RPMI8226 (cell line): Measurements from ENCODE around the gene EXD3.

Experiments
- DNase-seq: peaks from one replicate; pipeline ENCODE4 v3.0.0-alpha.2; 2015

The EXD3 gene

DNA sequence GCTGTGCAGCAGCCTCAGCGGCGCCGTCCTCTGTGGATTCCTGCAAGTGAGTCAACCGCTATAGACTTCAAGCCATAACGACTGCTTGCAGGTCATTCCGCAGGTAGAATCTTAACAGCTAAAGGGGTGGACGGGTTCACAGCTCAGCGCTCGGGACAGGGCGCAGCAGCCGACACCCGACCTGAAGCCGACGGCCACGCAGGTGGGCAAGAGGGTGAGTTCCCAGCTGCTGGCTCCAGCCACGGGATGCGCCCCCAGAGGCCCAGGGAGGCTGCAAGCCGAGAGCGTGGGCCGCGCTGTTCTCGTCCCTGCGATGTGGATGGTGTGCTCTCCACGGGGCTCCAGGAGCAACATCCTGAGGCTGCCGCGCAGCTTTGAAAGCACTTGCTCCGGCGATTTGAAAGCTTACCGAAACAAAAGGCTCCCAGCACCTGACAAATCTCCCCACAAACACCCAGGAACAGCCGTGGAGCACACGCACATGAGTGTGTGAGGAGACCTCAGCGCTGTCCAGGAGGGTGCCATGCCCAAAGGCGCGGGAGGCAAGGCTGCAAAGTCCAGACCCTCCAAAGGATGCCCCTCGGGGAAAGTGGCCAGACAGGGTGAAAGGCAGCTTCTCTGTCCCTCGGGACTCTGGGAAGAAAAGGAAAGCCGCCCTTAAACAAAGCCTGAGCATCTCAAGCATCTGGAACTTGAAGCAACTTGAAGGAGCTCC, 48.7 kb downstream of the EXD3 start:
- DNase-seq, result no peak

DNA sequence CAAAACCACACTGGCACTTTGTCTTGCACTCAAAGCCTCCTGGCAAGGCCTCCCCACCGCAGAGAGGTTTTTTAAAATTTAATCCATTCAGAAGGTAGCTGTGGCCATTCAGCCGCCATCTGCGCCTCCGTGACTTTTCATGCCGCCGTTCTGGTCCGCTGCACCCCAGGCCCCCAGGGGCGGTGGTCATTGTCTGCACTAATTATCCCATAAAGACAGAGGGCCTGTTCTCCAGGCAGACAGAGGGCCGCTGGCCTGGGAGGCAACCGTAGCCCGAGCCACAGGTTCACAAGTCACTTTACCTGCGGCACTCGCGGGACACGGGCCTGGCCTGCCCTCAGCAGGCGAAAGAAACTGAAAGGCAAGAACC, 49.4 kb downstream of the EXD3 start:
- DNase-seq, result no peak

DNA sequence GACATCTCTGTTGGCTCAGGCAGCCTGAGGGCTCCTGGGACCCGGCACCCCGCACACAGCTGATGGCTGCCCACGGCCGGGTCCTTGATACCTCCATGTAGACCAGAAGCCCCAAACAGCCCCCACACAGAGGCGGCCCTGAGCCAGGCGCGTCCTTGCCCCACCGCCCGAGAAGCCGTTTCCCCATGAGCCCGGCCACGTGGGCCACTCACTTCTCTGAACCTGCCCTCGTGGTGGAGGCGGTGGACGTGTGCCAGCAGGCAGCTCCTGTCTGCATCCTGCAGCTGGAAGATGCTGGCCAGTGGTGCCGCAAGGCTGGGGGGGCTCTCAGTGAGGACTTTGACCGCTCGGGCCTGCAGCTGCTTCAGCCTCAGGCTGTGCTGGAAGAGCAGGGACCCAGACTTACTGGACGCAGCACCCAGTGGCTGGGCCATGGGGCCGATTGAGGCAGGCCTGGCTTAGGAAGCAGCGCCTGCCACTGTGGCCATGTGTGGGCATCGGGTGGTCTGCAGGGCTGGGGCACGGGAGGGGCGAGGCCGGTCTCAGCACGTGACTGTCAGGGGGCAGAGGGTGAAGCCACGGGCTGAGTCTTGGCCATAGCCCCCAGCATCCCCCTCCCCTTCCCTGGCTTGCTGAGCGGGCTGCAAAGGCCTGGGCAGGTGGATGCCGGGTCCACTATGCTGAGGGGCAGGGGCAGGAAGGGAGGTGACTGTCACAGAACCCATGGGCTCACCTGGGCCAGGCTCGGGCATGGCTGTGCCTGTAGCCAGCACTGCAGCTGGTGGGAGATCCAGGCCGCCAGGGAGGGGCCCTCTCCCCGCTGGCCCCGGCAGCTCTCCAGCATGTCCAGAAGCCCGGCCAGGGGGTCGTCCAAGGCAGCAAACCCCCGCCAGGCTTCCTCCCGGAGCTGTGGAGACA, 50.0 kb downstream of the EXD3 start:
- peak; percentile 44 for DNase-seq

DNA sequence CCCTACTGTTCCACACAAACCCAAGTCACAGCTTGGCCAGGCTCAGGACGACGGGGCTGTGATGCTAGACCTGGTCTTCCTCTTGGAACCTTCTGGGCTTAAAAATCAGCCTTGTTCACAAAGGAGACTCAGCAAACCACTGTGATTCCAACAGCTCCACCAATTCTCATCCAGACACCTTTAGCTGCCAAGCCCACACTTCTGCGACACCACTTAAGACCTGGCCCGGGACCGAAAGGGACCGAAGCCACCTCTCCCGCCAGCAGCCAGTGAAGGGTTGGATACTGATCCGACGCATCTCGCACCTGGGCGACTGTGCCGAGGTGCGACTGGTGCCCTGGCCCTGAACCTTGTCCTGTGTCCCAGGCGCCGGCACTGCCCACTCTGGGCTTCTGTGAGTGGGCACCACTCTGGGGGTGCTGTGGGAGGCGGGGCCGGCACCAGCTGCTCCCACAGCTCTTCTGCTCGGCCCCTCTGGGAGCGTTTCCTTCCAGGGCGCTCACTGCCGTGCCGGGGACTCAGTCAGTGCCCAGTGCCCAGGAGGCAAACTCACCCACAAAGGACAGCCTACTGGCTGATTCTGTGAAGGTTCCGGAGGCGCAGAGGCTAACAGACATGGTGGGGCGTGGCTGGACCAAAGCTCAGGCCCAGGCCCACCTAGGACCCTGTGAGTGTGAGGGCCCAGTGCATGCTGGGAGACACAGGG, 50.9 kb downstream of the EXD3 start:
- DNase-seq, result no peak

DNA sequence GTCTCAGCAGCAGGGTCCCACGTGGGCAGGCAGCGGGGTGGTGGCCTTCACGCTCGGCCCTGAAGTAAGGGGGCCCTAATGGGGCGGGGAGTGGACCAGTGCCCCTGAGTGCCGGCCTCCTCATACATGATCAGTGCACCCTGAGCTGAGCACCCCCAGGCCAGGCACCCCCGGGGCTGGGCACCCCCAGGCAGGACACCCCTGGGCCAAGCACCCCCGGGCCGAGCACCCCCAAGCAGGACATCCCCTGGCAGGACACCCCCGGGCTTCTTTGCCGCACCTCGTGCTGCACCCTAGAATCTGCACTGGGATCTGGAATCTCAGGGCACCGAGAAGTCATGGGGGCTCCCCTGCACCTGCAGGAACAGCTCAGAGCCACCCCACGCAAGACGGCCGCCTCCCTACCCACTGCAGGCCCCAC, 51.4 kb downstream of the EXD3 start:
- DNase-seq, result no peak

DNA sequence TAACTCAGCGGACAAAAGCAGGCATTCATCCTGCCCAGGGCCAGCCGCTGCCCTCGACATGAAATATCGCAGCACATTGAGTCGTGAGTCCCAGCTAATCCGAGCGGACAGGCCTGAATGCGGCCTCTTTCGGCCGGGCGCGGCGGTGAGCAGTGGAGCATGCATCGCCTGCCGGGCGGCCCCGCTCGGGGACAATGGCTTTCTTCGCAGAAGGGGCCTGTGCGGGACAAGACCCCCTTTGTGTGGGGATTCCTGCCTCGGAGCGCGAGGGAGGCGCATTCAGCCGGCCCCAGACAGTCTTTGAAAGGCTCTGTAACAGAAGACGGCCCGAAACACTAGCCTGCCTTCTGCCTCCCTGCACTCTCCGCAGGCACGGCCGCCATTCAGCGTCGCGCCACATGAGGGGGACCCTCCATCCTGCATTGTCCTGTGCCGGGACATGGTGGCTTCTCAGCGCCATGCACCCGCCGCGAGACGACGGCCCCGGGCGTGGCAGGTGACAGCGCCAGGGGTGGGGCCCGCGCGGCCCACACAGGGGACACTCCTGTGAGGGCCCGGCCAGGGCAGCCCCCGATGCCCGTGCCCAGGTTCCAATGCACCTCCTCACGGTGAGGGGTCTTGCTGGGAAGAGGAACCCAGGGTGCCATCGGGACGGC, 52.0 kb downstream of the EXD3 start:
- DNase-seq, result no peak

DNA sequence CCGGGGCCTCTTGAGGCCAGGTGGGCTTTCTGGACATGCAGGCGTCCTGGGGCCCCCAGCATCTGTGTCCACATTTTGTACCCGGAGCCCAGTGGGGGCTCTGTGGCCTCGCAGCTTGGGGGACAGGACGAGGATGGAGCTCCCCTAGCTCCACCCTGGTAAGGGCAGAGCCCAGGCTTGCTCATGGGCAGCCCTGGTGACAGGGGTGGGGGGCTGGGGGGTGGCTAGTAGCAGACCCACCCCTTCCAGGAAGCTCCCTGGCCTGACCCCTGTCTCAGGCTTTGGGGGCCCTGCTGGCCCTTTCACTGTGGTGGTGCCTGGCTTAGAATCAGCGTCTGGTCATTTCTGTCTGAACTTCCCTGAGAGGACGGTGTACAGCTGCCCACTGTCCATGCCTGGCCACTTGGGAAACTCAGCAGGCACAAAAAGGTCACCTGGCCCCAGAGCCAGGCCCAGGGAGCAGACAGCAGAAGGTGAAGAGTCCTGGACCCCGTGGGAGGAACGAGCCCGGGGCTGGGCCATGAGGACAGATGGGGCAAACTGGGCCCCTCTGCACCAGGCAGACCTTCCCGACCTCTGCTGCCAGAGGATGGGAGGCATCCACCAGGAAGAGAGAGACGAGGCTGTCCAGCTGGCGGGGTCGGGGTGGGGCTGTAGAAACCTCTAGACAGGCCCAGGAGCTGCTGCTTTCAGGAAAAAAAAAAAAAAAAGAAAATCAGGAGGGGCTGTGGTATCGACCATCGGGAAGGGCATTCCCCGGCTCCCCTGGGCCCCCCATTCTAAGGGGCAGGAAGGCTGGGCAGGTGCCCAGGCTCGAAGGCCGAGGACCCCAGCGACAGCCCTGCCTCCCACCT, 52.8 kb downstream of the EXD3 start:
- no peak for DNase-seq

DNA sequence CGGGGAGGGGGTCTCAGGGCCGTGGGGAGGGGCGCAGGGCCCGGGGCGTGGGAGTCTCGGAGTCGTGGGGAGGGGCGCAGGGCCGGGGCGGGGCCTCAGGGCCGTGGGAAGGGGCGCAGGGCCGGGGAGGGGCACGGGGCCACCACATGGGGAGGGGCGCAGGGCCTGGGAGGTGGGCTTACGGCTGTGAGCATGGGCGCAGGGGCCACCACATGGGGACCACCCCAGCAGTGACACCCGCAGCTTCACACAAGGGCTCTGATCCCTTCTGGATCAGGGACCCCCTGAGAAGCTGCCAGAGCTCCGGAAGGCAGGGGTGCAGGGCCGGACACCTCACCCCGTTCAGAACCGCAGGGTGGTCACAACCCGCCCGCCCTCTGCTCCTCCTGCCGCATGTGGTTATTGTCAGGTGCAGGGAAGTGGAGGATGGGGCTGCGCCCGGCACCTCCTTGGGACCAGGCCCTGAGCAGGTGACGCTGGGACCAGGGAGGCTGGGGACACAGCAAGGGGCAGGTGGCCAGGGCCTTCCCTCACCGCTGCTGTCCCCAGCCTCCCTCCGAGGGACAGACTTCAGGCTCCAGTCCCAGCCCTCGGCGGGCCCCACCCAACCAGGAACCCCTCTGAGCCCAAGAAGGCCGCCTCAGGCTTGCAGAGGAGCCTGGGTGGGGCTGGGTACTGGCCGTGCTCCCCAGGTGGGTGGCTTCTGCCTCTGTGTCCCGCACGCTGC, 53.7 kb downstream of the EXD3 start:
- DNase-seq, result no peak

DNA sequence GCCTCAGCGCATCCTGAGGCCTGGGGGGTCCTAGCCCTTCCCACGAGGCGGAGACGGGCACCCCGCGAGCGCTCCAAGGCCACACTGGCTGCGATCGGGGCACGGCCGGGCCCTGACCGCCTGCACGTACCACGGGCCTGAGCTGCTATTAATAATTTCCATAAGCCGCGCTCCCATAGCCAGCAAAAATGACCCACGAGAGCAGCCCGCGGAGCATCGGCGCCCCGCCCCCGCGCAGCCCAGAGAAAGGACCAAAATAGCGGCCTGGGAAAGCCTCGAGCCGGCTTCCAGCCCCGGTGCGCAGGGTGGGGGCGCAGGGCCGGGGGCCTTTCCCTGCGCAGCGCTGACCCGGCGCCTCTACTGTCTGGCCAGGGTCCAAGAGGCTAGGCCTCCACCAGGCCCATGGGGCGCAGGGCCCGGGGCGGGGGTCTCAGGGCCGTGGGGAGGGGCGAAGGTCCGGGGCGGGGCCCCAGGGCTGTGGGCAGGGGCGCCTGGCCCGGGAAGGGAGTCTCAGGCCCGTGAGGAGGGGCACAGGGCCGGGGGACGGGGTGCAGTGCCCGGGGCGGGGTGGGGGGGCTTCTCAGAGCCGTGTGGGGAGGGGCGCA, 54.4 kb downstream of the EXD3 start:
- no peak for DNase-seq

DNA sequence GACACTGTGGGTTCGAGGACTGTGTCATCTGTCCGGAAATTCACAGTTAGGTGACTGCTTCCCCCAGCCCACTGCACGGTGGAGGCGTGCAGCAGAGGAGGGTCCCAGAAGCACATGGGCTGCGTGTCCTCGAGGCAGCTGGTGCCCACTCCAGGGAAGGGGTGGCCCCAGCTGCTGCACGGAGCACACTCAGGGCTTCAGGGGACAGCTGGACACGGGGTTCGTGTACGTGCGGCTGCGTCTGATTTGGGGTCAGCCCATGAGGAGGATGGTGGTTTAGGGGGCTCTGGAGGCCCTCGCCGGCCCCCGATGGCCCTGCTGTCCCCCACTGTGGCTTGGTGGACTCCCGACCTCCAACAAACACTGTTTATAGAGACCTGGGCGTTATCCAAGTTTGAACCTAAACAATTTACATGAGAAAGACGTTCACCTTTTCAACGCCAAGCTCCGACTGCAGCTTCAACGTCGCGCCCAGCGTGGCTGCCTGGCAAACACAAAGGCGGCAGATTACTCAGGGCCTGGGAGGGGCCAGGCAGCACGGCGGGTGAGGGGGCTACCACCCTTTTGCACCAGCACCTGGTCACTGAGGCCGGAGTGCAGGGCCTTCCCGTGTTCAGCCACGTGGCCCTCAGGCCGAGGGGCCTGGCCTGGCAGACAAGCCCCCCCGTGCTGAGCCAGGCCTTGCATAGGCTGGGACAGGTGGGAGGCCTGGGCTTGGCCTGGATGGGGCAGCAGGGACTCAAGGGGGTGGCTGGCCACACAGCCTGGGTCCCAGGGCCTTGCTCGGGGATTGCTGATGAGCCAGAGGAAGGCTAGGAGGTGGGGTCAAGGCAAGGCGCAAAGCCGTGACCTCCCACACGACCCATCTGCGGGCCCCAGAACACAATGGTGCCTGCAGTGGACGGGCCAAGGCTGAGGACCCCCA, 55.2 kb downstream of the EXD3 start:
- no peak for DNase-seq

DNA sequence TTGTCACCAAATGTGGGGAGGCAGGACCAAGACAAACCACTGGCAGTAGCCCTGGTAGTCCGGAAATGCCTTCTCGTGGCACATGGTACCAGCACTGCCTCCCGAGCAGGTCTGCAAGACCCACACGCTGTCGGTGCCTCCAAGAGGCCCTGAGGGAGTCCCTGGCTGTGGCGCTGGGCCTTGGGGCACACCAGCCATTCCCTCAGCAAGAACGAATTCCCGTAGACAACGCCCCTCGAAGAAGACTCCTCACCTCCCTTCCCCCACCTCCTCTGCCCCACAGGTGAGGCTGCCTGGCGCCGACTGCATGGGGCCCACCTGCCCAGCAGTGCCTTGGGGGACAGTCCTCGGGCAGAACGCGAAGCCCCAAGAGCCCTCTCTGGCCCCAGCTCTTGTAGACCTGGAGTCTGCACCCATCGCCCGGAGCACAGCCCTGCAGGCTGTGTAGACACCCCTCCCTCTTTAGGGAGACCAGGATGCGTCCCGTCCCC, 56.0 kb downstream of the EXD3 start:
- no peak for DNase-seq

DNA sequence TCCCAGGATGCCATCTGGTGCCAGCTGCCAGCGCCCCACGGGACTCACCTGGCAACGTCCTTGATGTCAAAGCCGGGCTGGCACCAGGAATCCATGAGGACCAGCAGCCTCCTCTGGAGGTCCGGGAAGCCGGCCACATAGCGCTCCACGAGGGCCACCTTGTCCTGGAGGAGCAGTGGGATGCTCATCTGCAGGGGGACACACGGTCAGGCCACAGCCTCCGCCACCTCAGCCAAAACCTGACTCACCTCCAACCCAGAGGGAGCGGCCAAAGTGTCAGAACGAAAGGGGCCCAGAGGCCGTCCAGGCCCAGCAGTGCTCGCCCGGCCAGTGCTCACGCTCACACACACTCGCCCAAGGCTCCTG, 56.5 kb downstream of the EXD3 start:
- no peak for DNase-seq

DNA sequence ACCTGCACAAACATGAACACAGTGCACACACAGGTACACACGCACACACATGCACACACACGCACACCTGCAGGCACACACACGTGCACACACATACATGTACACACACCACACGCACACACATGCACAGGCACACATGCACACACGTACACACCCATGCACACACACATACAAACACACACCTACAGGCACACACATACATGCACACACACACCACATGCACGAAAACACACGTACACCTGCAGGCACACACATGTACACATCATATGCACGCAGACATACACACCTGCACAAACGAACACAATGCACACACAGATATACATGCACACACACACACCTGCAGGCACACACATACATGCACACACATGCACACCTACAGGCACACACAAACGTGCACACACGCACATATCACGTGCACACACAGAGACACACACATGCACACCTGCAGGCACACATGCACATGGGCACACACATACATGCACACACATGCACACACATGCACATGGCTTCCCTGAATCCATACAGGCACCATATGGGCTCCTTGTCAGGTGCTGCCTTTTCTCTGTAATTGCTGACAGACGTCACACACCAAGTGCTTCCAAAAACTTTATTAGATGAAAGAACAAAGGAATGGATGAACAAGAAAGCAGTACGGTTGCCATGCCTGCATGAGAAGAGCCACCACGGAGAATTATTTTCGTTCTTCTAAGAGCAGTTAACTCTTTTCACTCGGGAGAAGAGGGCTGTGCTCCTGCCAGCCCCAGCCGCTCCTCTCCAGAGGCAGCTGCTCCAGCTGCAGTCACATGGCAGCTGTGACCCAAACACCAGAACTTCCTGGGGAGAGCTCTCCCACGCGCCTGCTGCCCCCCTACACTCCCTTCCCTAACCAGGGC, 57.2 kb downstream of the EXD3 start:
- no peak for DNase-seq

DNA sequence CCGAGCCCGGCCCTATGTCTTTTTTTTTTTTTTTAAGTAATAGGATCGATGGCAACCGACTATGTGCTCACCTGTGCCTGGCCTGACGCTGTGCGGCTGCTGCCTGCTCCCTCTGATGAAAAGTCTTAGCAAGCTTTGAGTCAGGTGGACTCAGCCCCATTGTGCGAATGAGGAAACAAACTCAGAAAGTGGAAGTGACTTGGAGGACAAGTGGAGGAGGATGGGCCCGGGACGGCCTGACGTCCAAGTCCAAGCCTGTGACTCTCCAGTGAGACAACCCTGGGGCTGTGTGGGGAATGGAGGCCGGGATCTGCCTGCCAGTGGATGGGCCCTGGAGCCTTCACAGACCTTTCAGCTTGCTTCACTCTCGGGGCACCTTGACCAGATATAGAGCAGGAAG, 57.9 kb downstream of the EXD3 start:
- DNase-seq, result no peak

DNA sequence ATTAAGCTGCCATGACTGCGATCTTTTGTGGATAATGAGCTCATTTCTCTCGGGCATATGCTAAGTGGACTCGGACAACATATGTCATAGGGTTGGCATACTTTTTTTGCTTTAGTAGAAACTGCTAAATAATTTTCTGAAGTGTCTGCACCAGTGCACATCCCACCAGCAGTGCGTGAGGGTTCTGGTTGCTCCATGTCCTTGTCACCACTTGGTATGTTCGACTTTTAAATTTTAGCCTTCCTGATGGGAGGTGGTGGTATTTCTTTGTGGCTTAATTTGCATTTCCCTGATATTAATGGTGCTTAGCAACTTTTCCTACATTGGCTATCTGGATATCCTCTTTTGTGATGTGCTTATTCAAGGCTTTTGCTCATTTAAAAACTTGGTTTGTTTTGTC, 63.1 kb downstream of the EXD3 start:
- no peak for DNase-seq

DNA sequence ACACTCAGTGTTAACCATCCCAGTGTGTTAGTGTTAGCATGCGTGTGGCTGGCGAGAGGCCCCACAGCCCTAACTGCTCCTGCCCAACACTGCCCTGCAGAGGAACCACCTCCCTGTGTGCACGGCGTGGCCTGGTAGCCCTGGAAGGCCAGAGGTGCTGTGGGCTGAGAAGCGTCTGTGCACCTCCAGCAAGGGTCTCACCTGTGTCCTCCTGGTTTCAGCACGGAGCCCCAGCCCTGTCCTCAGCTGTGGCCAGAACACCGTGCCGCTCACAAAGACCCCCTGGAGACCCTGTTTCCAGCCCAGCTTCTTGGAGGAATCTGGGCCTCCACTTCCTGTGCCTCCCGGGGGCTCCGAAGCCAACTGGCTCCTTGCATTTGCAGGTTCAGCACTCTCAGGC, 64.8 kb downstream of the EXD3 start:
- peak; percentile 1 for DNase-seq

DNA sequence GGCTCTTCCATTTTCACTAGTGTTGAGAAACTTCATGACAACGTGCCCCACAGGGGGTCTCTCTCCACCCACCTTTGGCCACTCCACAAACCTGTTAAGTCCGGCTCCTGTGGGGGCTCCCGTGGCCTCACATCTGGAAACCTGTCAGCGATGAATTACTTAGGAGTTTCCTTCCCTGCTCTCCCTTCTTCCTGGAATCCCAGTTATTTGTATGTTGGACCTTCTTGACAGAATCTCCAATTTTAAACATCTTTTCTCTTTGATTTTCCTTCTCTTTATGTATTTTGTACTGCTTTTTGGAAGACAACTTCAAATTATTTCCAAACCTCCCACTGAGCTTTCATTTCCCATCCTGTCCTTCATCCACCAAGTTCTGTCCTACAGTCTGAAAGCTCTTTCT, 65.8 kb downstream of the EXD3 start:
- peak; percentile 1 for DNase-seq

DNA sequence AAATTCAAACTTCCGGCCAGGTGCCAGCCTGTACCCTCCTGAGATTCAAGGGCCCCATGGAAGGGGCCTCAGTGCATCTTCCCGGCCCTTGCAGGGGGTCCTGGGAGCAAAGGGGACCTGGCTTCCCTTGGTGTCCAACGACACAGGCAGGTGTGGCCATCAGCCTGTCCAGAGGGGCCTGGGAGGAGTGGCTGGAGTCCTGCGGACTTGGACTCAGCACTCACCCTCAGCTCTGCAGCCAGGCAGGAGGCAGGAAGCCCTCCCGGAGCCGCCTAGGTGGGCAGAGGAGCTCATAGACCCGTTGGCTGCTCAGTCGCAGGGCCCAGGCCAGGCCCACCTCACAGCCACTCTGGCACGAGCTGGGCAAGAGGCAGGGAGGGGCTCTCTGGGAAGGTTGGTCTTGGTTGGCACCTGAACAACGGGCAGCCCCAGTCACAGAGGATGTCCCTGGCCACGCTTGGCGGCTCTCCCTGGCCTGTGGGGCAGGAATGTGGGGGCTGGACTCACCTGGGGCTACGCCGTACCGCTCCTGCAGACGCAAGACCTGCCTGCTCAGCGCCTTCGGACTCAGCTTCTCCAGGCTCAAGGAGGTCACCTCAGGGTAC, 67.1 kb downstream of the EXD3 start:
- DNase-seq, result peak; percentile 2
